Measurements from ENCODE around the gene NME4.
"Not testable (repeated sequence)": the region's sequence is repeated elsewhere in the genome, so short reads cannot be mapped to it uniquely, and the experiment has no call there.

NME4 gene

GRCh38 chr16:378113-378820 is 18.7 kb upstream of the NME4 start:
- Histone ChIP-seq H3K36me3 (ENCODE audit: control insufficient read depth, insufficient read depth, low read length) (peaks cover 62% of the 10 kb centered on the region), H3K4me1 (ENCODE audit: control insufficient read depth, insufficient read depth, low read length, poor library complexity, severe bottlenecking) (peaks cover 11% of the 10 kb centered on the region)
- 94% methylated on average over 17 to 21 of the region's 36 CpGs for WGBS, 2 experiments (ENCODE audit: insufficient coverage in 2 of 2)
- not testable (repeated sequence) for H3K4me3 ChIP-seq (ENCODE audit: extremely low read depth, insufficient read depth, low read length, poor library complexity, severe bottlenecking); H3K9me3 ChIP-seq (ENCODE audit: control insufficient read depth, low read length); H3K27ac ChIP-seq (ENCODE audit: low read depth, low read length, severe bottlenecking)

DNA sequence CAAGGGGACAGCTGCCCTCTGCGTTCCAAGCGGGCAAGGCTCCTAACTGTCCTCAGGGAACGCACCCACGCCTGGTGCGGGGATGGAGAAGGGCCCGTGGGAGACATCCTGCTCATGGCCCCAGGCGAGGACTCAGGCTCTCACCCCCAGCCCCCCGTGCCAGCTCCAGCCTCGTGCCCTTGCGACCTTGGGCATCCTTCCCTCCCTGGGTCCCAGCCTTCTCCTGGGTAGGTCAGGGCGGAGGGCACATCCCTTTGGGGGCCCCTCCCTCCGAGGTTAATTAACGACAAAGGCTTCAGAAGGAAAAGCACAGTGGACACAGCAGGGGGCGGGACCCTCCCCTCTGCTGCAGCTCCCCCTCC is 18.2 kb upstream of the NME4 start:
- Histone ChIP-seq H3K4me3 (ENCODE audit: extremely low read depth, insufficient read depth, low read length, poor library complexity, severe bottlenecking) (no peak overlapping the region), H3K27ac (ENCODE audit: low read depth, low read length, severe bottlenecking) (no peak overlapping the region), H3K36me3 (ENCODE audit: control insufficient read depth, insufficient read depth, low read length) (peaks cover 56% of the 10 kb centered on the region), H3K9me3 (ENCODE audit: control insufficient read depth, low read length) (no peaks in the 10 kb centered on the region), H3K4me1 (ENCODE audit: control insufficient read depth, insufficient read depth, low read length, poor library complexity, severe bottlenecking) (peaks cover 17% of the 10 kb centered on the region)
- 82 to 92% methylated on average over 10 to 11 of the region's 14 CpGs for WGBS, 2 experiments (ENCODE audit: insufficient coverage in 2 of 2)

DNA sequence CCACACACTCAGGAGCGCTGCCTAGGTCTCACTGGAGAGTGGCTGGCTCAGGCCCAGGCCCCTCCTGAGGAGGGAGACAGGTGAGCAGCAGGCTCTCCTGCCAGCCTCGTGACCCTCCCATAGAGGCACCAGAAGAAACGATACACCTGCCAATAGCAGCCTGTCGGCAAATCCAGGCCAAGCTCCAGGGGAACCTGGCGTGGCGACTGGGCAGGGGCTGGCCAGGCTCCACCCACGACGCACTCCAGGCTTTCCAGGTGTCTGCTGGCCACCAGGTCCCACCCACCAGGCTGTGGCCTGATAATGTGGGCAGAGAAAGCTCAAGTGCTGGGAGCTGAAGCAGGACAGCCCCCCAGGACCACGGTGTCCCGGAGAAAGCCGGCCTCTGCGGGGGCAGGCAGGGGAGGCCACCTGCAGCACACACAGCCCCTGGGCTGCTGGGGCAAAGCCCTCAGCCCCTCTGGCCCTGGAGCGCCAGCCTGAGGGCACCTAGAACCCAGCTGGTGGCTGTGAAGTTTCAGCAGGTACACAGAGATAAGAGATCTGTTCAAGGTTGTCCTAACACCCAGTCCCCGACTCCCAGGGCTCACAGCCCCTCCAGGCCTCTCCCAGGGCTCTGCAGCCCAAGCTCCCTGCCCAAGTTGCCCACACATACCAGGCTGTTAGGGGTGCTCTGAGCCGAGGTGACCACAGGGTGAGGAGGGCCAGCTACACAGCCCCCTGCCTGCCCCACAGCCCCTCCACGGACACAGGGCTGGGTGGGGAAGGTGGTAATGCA is 17.6 kb upstream of the NME4 start:
- WGBS, 2 experiments (ENCODE audit: insufficient coverage in 2 of 2), result 72 to 78% methylated on average over 14 of the region's 16 CpGs
- peaks cover 22% of the 10 kb centered on the region for H3K4me1 ChIP-seq (ENCODE audit: control insufficient read depth, insufficient read depth, low read length, poor library complexity, severe bottlenecking)
- peaks cover 50% of the 10 kb centered on the region for H3K36me3 ChIP-seq (ENCODE audit: control insufficient read depth, insufficient read depth, low read length)
- no peaks in the 10 kb centered on the region for H3K9me3 ChIP-seq (ENCODE audit: control insufficient read depth, low read length)
- no peak overlapping the region for H3K27ac ChIP-seq (ENCODE audit: low read depth, low read length, severe bottlenecking)
- no peak overlapping the region for H3K4me3 ChIP-seq (ENCODE audit: extremely low read depth, insufficient read depth, low read length, poor library complexity, severe bottlenecking)

GRCh38 chr16:379961-380761 is 16.8 kb upstream of the NME4 start:
- Histone ChIP-seq H3K36me3 (ENCODE audit: control insufficient read depth, insufficient read depth, low read length) (peaks cover 43% of the 10 kb centered on the region), H3K4me3 (ENCODE audit: extremely low read depth, insufficient read depth, low read length, poor library complexity, severe bottlenecking) (peak overlapping the region; percentile 92), H3K4me1 (ENCODE audit: control insufficient read depth, insufficient read depth, low read length, poor library complexity, severe bottlenecking) (peaks cover 24% of the 10 kb centered on the region), H3K27ac (ENCODE audit: low read depth, low read length, severe bottlenecking) (no peak overlapping the region), H3K9me3 (ENCODE audit: control insufficient read depth, low read length) (no peaks in the 10 kb centered on the region)
- 74 to 86% methylated on average over 11 to 23 of the region's 27 CpGs for WGBS, 2 experiments (ENCODE audit: insufficient coverage in 2 of 2)

DNA sequence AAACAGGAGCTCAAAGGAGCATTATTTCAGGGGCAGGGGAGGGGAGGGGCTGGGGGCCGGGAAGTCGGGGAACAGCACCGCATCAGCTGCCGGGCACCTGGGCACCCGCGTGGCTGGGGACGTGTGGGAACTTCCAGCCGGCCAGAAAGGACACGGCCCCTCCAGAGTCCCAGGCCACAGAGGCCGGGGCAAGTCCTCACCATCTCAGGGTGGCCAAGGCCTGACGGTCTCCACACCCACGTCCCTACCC is 16.3 kb upstream of the NME4 start:
- Histone ChIP-seq H3K4me3 (ENCODE audit: extremely low read depth, insufficient read depth, low read length, poor library complexity, severe bottlenecking) (peak overlapping the region; percentile 92), H3K9me3 (ENCODE audit: control insufficient read depth, low read length) (no peaks in the 10 kb centered on the region), H3K27ac (ENCODE audit: low read depth, low read length, severe bottlenecking) (no peak overlapping the region), H3K36me3 (ENCODE audit: control insufficient read depth, insufficient read depth, low read length) (peaks cover 37% of the 10 kb centered on the region), H3K4me1 (ENCODE audit: control insufficient read depth, insufficient read depth, low read length, poor library complexity, severe bottlenecking) (peaks cover 24% of the 10 kb centered on the region)
- 4 to 9% methylated on average over 8 to 12 of the region's 12 CpGs for WGBS, 2 experiments (ENCODE audit: insufficient coverage in 2 of 2)

DNA sequence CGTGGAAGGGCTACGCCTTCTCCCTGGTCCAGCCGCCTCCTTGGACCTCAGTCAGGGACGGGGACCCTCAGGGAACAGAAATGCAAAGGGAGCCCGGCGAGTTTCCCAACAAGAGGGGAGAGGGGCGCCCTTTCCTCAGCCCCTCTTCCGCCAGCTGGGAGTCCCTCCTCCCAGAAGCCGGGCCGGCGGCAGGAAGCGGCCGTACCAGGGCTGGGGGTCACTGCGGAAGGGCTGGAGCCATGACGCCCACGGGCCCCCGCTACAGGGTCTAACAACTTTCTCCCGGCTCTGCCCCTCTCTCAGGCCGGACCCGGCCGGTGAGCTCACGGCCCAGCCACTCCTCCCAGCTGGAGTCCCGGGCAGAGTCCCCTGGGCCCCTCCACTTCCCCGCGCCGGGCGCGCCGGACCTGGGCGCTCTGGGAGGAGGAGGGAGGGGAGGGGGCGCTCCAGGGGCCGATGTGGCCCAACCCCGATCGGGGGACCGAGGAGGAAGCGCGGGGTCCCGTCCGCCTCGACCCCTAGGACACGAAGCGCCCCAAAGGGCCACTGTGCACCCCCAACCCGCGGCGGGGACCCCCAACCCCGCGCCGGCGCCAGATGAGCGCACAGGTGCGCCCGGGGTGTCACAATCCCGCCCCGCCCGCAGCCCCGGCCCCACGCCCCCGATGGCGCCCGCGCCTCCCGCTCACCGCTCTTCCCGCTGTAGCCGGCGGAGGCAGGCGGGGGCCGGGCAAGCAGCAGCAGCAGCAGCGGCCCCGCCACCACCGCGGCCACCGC is 15.8 kb upstream of the NME4 start:
- Histone ChIP-seq H3K4me1 (ENCODE audit: control insufficient read depth, insufficient read depth, low read length, poor library complexity, severe bottlenecking) (peaks cover 24% of the 10 kb centered on the region), H3K9me3 (ENCODE audit: control insufficient read depth, low read length) (no peaks in the 10 kb centered on the region), H3K27ac (ENCODE audit: low read depth, low read length, severe bottlenecking) (no peak overlapping the region), H3K36me3 (ENCODE audit: control insufficient read depth, insufficient read depth, low read length) (peaks cover 32% of the 10 kb centered on the region), H3K4me3 (ENCODE audit: extremely low read depth, insufficient read depth, low read length, poor library complexity, severe bottlenecking) (peak overlapping the region; percentile 92)
- 0 to 1% methylated on average over 45 to 50 of the region's 73 CpGs for WGBS, 2 experiments (ENCODE audit: insufficient coverage in 2 of 2)

GRCh38 chr16:381789-382717 is 14.9 kb upstream of the NME4 start, which contains the start of gene PGAP6:
PGAP6 (minus strand) TSS chr16:381978; CDS start chr16:381821, 157 bp downstream.
- H3K9me3 ChIP-seq (ENCODE audit: control insufficient read depth, low read length), result no peaks in the 10 kb centered on the region
- peaks cover 24% of the 10 kb centered on the region for H3K36me3 ChIP-seq (ENCODE audit: control insufficient read depth, insufficient read depth, low read length)
- H3K4me1 ChIP-seq (ENCODE audit: control insufficient read depth, insufficient read depth, low read length, poor library complexity, severe bottlenecking), result peaks cover 29% of the 10 kb centered on the region
- 0 to 2% methylated on average over 60 to 63 of the region's 123 CpGs for WGBS, 2 experiments (ENCODE audit: insufficient coverage in 2 of 2)
- H3K27ac ChIP-seq (ENCODE audit: low read depth, low read length, severe bottlenecking), result no peak within 1 kb of the TSS
- peak within 1 kb of the TSS; percentile 92 for H3K4me3 ChIP-seq (ENCODE audit: extremely low read depth, insufficient read depth, low read length, poor library complexity, severe bottlenecking)

DNA sequence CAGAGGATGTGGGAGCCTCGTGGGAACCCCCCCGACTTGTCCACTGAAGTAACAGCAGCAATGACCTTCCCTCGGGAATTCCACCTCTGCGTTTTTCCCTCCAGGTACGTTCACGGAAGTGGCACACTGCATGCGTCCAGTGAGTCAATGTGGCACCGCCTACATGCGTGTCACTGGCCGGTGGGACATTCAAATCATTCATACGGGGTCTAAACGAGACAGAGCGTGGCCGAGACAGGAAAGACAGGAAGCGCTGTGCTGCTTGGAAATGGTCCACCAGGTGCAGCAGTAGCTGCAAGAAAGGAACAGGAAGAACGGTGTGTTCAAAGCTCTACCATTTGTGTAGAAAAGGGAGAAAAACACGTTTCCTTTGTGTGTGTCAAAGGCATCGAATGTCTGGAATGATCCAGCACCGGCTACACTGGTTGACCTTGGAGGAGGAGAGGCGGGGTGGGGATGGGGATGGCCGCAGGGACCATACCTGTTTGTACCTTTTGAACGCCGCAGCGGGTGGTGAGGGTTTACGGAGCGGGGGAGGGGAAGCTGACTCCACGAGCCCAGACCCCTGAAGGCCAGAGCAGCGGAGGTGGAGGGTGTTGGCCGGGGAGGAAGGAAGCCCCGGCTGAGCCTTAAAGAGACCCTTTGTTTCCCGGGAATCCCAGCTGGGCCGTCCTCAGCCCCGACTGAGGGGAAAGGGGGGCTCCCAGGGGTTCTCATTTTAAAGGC is 13.5 kb upstream of the NME4 start:
- H3K27ac ChIP-seq (ENCODE audit: low read depth, low read length, severe bottlenecking), result peak overlapping the region; percentile 75
- no peaks in the 10 kb centered on the region for H3K9me3 ChIP-seq (ENCODE audit: control insufficient read depth, low read length)
- WGBS, 2 experiments (ENCODE audit: insufficient coverage in 2 of 2), result 8 to 10% methylated on average over 24 to 31 of the region's 33 CpGs
- peaks cover 15% of the 10 kb centered on the region for H3K36me3 ChIP-seq (ENCODE audit: control insufficient read depth, insufficient read depth, low read length)
- peaks cover 35% of the 10 kb centered on the region for H3K4me1 ChIP-seq (ENCODE audit: control insufficient read depth, insufficient read depth, low read length, poor library complexity, severe bottlenecking)
- H3K4me3 ChIP-seq (ENCODE audit: extremely low read depth, insufficient read depth, low read length, poor library complexity, severe bottlenecking), result peak overlapping the region; percentile 55

DNA sequence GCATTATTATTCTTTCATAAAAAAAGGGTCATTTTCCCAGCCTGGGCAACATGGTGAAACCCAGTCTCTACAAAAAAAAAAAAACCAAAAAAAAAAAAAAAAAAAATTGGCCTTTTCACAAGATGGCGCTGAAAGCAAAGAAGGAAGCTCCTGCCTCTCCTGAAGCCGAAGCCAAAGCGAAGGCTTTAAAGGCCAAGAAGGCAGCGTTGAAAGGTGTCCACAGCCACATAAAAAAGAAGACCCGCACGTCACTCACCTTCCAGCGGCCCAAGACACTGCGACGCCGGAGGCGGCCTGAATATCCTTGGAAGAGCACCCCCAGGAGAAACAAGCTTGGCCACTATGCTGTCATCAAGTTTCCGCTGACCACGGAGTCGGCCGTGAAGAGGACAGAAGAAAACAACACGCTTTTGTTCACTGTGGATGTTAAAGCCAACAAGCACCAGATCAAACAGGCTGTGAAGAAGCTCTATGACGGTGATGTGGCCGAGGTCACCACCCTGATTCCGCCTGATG is 10.3 kb upstream of the NME4 start:
- Histone ChIP-seq H3K27ac (ENCODE audit: low read depth, low read length, severe bottlenecking) (peak overlapping the region; percentile 66), H3K4me1 (ENCODE audit: control insufficient read depth, insufficient read depth, low read length, poor library complexity, severe bottlenecking) (peaks cover 30% of the 10 kb centered on the region), H3K9me3 (ENCODE audit: control insufficient read depth, low read length) (peaks cover under 1% of the 10 kb centered on the region), H3K36me3 (ENCODE audit: control insufficient read depth, insufficient read depth, low read length) (no peaks in the 10 kb centered on the region), H3K4me3 (ENCODE audit: extremely low read depth, insufficient read depth, low read length, poor library complexity, severe bottlenecking) (no peak overlapping the region)
- WGBS, 2 experiments (ENCODE audit: insufficient coverage in 2 of 2), result 87 to 88% methylated on average over 18 to 19 of the region's 19 CpGs
